Measurements from ENCODE around the gene IGSF21.

Gene IGSF21

DNA sequence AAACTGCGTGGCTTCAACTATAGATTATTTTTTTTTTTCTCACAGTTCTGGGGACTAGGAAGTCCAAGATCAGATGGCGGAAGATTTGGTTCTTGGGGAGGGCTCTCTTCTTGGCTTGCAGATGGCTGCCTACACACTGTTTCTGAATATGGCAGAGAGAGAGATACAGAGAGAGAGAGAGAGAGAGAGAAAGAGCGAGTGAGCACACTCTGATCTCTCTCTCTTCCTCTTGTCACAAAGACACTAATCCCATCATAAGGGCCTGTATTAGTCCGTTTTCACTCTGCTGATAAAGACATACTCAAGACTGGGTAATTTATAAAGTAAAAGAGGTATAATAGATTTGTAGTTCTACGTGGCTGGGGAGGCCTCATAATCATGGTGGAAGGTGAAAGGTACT, 79.5 kb downstream of the IGSF21 start:
- no peak for DNase-seq

DNA sequence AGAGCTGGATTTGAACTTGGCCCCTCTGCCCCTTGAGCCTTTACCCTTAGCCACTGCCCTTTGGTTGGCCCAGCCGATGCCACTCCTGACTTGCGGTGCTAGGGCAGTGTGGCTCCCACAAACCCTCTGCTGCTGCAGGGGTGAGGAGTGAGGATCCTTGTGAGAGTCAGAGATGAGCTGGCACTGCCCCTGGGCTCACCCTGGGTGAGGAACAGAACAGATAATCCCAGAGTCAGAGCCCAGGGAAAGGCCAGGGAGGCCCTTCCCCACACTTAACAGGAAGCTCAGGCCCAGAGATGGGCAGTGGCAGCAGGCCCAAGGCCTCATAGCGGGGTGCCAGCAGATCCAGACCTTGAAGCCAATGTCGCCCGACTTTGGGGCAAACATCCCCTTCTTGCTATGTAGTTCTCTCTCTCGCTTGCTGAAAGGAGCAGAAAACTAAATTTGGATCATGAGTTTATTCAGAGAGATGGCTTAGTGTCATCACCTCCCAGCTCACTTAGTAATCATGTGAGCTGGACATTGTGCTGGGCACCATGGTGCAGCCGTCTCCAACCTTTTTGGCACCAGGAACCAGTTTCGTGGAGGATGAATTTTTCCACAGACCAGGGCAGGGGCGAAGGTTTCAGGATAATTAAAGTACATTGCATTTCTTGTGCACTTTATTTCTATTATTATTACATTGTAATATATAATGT, 81.4 kb downstream of the IGSF21 start:
- DNase-seq = no peak

DNA sequence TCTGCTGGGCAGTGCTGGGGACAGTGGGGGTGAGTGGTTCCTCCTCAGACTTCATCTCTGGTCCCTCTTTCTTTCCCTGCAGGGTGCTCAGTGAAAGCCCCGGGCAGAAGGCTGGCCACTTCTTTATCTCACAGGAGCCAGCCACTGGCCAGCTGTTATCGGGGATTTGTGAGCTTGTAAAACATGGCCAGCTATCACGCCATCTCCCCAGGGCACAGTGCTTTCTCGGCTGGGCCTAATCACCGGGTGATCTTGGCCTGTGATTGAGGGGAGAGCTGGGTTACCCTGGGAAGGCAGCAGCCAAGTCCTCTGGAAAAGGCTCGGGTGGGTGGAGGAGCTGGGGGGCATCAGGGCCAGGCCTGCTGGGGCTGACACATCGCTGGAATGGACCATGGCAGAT, 83.0 kb downstream of the IGSF21 start:
- DNase-seq = no peak

DNA sequence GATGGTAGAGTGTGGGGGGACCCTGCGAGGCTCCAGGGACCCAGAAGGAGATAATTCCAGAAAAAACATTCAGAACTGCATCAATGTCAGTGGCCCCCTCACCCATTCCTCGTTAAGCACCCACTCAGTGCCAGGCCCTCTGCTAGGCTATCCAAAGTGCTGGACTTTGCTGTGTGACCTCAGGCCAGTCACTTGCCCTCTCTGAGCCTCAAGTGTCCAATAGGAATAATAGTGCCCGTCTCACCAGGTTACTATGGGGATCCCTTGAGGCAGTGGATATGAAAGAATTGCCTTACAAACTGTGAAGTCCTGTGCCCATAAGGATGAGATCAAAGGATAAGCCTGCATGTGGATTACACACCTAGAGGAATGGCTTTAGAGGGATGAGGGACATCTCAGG, 83.4 kb downstream of the IGSF21 start:
- DNase-seq = no peak

DNA sequence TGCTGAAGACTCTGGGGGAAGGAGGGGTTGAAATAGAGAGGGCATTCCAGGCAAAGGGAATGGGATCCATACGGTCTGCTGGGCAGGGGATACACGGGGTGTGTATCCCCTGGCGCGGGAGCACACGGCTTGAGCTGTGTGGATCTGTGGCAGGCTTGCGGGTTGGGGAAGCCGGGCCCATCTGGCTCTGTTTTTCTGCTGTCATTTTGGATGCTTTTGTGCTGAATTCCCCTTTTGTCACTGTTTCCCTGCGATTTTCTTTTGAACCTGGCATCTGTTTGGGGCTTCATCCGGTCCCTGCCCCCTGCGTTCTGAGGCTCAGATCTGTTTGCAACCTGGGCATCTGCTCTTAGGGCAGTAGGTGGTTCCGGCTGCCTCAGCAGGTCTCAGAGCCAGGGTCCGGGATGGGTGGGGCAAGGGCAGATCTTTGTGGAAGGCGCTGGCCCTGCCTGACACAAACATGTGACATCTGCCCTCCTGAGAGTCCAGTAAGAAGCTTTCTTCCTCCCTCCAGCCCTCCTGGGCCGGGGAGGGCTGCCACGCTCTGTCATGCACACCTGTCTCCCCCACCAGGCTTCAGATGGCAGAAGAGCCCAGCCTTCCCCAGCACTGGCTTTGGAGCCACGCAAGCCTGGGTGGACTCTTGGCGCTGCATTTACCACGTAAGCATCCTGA, 84.0 kb downstream of the IGSF21 start:
- DNase-seq = no peak

DNA sequence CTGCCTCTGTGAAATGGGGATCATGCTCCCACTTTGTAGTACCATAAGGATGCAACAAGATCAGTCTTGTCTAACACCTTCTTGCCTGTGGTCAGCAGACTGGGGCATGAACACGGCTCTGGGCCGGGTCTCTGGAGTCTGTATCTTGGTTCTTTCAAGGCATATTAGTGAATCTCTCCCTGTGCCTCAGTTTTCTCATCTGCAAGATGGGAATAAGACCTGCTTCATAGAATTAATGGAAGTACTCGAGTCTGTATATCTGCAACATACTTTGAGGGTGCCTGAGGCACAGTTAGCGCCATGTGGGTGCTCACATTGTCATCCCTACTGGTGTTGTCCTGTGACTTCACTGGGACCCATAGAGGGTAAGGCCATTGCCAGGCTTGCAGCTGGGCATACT, 84.6 kb downstream of the IGSF21 start:
- no peak for DNase-seq

DNA sequence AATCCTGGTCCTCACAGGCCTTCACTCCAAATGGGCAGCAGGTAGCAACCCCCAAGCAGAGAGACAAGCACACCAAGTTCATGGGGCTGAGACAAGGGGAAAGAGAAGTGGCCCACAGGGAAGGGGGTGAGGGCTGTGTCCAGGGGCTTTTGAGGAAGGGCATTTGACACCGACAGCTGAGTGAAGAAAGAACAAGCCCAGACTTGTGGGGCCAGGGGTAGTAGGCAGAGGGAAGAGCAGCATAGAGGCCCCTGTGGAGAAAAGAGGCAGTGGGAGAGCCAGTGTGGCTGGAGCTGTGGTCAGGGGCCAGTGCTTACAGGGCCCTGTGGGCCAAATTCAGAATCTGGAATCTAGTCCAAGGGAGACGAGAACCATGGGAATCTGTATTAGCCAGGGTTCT, 85.4 kb downstream of the IGSF21 start:
- no peak for DNase-seq

DNA sequence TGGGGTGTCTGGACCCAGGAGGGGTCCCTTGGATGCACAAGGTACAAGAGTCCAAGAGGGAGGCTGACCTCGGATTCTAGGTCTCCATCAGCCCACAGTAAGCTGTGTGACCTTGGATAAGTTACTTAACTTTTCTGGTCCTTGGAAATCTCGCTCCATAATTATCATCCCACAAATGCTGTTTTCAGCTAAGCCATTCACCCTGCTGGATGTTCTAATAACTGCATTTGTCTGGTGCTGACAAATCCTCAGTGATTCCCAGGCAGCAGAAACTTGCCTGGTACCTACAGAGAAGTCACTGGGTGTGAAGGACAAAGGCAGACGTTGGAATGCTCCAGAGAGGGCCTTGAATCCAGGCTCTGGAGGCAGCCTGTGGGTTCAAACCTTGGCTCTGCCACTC, 89.7 kb downstream of the IGSF21 start:
- DNase-seq = no peak

DNA sequence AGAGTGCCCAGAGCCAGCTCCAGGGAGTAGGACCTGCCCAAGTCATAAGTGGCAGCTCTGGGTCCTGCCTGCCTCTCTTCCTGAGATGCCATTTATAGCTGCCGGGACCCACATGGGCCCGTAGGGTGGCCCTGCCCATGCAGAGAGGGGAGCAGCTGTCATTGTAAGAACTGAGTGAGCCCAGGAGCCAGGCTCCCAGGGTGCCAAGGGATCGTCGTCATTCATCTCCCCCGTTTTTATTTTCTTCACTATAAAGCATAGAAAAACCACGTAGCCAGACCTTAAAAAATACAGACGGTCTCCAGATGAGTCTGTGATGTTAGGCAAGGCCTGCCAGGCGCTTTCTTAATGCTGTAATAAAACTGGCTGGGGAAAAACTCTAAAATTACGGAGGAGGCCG, 90.7 kb downstream of the IGSF21 start:
- DNase-seq = no peak

DNA sequence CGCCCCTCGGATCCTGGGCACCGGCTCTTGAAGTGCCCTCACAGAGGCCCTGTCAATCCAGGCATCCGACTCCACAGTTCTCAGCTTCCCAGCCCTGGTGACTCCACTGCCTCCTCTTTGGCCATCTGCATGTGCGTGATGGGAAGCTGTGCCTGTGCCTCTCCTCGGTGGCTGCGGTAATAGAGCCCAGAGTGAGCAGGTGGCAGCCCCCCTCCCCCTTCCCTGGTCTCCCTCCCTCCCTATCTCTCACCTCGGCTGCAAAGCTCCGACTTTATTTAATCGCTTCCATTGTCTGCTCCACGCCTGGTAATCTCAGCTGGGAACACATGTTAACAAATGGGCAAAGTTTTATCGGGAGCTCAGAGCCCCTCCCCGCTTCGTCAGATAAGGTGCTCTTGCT, 91.9 kb downstream of the IGSF21 start:
- no peak for DNase-seq

DNA sequence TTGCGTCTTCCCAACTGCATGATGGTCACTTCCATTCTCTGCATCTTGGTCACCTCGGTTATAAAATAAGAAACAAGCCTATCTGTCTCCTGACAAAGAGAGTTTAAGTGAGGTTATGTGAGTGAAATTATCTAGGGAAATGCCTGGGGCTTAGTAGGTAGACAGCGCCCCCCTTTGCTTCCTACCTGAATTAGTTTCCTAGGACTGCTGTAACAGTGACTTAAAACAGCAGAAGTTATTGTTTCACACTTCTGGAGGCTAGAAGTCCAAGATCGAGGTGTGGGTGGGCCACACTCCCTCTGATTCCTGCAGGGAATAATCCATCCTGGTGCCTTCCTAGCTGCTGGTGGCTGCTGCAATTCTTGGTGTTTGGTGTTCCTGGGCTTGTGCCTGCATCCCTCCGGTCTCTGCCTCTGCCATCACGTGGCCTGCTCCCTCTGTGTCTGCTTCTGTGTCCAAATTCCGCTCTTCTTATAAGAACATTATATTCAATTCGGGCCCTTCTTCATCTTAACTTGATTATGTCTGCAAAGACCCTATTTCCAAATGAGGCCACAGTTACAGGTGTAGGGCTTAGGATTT, 92.6 kb downstream of the IGSF21 start:
- no peak for DNase-seq

DNA sequence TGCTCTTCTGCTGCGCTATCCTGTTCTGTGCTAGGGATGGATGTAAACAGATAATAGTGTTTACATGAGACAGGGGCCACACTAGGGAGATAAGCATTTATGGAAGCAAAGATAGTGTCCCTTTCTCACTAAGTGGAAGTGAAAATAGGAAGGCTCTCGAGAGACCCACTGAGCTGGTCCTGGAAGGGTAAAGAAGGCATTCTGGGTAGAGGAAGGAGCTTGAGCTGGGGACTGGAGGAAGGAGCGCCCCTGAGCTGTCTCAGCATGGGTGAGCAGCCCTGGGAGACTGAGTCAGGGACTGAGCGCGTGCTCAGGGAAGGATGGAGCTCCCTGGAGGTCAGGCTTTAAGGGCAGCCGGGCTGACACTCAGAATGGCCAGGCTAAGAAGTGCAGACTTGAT, 93.3 kb downstream of the IGSF21 start:
- no peak for DNase-seq

DNA sequence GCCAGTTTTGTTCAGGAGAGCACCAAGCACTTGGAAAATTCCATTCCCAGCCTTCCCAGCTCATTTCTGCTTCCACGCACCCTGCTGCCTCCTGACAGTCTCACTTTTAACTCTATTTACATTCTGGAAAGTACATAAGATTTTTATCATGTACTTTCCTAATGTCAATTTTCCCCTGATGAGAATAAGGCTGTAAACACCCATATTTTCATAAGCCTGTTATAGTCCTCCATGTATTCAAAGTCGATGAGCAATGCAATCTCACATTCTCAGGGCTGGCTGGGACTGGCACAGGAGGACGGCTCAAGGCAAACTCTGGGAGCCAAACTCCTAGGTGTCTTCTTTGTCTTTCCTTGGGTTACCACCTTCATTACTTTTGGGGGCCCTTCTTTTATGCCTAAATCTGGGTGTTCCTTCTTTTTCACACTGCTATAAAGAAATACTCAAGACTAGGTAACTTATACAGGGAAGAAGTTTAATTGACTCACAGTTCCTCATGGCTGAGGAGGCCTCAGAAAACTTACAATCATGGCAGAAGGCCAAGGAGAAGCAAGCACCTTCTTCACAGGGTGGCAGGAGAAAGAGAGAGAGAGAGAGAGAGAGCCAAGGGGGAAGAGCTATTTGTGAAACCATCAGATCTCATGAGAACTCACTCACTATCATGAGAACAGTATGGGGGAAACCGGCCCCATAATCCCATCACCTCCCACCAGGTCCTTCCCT, 94.6 kb downstream of the IGSF21 start:
- DNase-seq = no peak

DNA sequence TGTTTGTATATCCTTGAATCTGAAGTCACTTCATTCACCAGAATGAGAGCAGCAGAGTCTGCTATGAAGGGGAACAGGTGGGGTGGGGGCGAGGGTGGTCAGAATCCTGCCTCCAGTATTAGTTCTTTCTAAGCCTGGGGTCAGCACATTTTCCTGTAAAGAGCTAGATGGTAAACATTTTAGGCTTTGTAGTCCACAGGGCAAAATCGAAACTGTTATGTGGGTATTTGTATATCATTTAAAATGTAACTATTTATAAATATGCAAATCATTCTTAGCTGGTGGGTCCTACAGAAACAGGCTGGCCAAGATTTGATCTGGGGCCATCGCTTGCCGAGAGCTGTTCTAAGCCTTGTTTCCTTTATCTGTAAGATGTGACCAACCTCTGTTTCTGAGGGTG, 96.0 kb downstream of the IGSF21 start:
- DNase-seq = no peak

DNA sequence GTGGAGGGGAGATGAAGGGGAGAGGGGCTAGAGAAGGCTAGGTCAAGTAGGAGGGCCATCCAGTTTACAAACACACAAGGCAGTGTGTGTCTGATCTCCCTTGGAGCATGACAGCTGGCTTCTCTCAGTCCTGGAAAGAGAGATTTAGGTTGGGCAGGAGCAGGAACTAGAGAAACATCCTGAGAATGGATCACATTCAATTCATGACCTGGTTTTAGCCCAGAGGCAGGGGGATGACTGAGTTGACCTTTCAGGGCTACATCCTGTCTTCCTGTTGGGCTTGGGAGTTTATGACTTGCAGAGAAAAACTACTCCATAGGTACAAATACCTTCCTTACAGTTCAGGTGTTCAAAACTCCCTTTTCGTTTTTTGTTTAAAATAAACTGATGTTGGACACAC, 97.0 kb downstream of the IGSF21 start:
- no peak for DNase-seq

DNA sequence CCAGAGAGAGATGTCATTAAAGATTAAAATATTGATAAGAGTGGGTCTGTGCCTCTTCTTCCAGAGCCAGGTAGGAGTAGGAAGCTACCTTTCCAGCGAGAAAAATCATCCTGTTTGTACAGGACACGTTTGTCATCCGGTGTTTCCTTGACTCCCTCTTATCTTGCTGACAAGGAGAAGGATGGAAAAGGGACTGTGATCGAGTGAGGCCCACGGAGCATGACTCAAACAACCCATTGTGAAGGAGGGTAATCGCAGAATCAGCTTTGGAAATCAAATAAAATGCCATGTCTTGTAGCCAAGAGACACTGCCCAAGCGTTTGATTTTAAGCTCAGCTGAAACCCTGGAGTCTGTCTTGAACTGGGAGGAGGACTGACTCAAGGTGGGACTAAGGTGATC, 97.7 kb downstream of the IGSF21 start:
- no peak for DNase-seq

DNA sequence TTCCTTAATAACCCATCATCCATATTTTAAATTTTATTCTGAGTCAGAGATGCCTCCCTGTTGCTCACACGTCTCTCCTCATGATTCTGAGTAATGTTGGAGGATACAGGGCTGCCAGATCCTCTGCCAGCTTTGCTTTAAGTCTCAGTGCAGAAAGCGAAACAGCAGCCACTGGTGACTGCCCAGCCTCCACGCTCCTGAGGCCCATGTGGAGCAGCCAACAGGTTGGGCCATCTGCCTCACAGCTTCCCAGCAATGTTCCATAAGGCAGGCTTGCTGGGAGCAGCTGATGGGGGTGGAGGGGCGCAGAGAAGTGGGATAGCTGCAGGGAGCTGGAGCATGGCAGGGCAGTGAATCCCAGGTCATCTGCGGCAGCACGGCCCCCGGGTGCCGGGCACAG, 104.2 kb downstream of the IGSF21 start:
- no peak for DNase-seq

DNA sequence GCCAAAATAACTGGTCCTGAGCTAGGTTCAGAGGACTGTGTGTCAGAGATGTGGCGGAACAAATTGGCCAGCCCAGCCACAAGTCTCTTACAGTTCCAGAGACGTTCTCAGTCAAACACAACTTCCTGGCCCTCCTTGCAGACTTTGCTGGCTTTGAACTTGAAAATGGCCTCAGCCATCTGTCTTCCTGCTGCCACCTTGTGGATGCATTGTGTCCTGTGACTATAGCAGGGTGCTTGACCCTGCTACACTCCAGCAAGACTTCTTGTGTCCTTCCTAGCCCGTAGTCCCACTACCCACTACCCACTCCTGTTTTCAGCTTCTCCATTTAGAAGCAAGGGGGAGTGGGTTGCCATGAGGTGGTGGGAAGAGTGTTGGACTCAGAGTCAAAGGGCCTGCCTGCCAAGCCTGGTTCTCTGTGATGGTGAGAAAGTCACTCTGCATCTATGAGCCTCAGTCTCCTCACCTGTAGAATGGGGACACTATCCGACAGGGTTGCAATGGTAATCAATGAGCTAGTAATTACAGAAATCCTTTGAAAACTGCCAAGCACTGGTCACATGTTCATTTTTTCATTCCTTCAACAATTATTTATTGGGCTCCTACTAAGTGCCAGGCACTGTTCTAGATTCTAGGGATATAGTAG, 109.9 kb downstream of the IGSF21 start:
- DNase-seq = no peak

DNA sequence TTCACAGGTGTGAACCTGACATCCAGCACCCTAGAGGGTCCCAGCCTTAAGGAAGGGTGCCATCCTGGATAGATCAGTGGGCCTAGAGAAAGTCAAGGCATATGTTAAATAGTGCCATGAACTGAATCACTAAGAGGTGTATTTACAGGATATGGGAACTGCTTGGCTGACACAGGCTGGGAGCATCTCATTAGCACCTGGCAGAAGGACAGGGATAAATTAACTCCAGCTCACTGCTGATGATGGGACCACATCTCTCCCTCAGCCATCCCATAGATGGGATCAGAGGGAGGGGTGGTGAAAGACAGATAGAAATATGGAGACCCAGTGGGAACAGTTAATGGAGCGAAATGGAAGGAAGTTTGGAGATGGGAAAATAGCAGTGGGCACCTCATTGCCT, 122.0 kb downstream of the IGSF21 start:
- no peak for DNase-seq

DNA sequence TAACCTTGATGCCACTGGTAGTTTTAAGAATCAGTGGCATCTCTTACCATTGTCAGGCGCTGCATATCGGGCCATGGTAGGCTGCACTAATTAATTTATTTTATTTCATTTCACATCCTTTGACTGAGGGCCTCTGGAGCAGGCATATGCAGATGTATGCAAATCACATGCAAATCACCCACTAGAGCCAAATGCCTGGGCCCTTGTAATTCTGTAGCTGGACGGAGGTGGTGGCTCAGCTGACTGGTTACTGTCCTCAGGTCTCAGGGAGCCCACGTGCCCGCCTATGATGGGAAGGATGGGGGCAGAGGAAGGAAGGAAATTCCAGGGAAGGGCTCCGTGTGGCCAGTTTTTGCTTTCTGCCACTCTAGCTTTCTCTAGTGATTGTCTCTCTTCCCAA, 122.7 kb downstream of the IGSF21 start:
- DNase-seq = no peak

DNA sequence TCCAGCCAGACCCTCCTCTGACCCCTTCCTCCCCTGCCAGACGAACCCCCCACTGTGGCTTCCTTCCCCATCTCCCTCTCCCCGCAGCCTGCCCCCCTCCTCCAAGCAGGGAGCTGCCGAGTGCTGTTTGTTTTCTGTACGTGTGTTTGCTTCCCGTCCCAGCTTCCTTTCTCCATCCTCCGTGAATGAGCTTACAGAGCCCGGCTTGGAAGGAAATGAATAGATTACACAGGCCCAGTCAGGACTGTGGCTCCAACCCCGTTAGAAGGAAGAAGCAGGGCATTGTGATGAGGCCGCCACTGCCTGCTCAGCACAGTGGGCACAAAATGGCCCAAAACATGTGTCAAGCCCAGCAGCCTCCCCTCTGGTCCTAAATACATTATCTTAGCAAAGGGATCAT, 123.2 kb downstream of the IGSF21 start:
- DNase-seq = no peak

DNA sequence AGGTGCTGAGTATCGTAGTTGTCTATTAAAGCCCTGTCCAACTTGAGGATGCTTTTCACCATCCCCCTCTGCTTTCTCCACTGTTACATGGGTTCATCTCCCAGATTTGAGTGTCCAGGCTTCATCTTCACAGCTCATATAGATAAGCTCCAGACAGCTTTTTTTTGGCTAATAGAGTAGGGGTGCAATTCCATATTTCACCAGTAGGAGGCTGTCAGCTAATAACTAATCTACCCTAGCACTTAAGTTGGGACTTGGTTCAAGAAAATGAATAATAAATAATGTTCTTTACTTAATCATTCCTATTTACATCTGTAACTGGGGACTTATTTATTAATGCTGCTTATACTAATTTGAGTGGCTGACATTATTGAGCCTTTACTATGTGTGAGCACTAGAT, 124.5 kb downstream of the IGSF21 start:
- no peak for DNase-seq

DNA sequence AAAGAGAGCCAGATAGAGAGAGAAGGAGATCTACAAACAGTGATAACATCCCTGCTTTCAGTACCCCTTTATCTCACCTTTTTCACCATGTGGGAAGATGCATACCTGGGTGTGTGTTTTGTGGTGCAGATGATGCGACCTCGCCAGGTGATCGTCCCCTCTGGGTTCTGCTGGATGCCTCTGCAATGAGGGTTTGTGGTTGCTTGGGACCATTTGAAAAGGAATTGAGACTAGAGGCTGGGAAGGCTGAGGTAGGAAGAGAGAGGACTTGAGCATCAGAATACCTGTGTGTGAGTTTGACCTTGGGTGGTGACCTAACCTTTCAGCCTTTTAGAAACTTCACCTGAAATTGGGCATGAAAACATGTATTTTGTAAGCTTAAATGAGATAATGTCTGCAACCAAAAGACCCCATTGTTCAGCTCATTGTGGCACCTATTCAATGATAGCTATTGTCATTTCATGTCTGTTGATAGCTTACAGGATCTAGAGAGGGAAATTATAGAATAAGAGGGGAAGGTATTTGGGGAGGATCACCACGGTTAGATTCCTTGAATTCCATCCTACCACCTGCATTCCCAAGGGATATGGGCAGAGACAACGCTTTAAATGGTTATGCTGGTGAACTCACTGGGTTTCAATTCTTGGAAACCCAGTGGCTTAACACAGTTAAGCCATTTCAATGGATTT, 125.7 kb downstream of the IGSF21 start:
- no peak for DNase-seq

All from SIG-M5 (cell line).